ENCODE results near the gene DNAH7.
"Not testable (repeated sequence)": the region's sequence is repeated elsewhere in the genome, so short reads cannot be mapped to it uniquely, and the experiment has no call there.

The DNAH7 gene

DNA sequence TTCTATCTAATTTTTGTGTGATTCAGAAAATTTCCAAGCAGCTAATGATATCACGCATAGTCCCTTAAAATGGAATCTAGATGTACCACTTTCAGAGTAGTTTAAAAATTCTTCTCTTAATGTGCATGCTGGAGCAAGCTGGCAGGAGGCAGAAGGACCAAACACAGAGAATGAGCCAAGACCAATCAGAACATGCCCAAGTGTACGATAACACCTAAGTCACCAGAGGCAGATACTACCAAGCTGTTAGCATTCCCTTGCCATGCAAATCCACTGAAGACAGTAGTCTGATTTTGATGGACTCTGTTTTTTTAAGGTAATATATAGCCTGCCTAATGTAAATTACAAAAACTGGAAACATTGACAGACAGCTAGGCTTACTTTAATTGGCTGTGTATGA lies 109.3 kb downstream of the DNAH7 start:
- DNase-seq: no peak

DNA sequence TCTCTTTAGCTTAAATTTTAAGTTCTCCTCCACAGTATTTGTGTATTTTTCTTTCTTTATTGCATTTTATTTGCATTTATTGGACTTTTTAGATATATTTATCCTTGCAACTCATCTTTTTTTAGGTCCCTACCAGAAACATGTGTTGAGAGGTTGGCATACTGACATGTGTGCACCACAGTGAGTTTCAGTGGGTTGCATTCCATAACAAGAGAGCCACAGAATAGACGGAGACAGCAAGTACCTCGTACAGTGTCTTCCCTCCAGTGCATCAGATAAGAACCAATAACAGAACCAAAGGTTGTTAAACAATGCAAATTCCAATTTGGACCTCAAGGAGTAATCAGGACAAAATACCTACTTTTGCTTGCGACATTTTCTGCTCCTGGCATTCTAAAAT lies 111.9 kb downstream of the DNAH7 start:
- DNase-seq: no peak

DNA sequence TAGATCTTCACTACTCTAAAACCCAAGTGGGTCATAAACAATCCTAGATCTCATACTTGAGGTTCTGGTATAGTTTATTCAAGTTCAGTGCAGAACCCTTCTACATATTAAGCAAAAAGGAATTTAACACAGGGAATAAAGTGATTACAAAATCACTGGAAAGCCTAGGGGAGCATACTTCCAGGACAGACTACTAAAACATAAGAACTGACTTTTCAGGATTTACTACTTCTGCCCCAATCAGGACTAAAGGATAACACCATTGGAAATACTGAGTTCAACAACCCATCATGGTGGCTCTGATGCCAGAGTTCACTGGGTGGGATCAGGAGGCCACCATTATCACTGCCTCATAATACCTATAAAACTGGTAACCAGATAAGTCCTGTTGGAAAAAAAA lies 123.6 kb downstream of the DNAH7 start:
- no peak for DNase-seq

DNA sequence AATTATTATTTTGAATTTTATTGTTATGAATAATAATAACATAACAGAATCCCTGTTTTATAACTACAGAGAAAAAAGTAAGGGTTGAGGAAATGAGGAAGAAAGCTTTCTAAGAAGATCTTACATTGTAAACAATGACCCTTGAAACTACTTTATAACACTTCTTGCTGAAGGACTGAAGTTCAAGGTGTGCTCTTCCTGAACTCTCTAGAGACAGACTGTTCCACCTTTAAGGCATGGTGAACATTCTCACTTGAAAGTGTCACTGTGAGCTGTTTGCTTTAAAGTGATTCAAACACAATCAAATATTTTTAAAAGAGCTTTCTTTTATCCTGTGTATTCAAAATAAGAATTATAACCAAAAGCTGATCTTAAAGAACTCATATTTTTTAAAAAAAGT lies 131.5 kb downstream of the DNAH7 start:
- no peak for DNase-seq

DNA sequence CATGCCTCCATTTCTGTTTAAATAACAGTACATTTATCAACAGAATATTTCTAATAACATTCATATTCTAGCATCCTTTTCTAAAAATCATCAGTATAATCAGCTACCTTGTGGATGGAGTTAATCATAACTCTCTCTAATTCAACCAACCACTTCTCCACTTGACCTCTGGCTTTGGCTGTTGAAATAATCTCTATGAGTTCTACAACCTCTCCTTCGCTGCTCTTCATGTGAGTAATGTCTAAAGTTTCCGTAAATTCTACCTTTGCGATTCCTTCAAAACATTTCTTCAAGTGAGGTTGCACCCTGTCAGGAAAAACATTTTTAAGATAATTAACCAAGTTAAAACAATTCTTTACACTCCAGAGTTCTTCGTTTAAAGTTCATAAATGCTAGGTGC lies 134.2 kb downstream of the DNAH7 start:
- no peak for DNase-seq

DNA sequence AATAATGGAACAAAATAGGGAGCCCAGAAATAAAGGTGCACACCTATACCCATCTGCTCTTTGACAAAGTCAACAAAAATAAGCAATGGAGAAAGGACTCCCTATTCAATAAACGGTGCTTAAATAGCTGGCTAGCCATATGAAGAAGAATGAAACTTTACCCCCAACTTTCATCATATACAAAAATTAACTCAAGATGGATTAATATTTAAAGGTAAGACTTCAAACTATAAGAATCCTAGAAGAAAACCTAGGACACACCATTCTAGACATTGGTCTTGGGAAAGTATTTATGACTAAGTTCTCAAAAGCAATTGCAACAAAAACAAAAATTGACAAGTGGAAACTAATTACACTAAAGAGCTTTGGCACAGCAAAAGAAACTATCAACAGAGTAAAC lies 139.1 kb downstream of the DNAH7 start:
- DNase-seq: no peak

DNA sequence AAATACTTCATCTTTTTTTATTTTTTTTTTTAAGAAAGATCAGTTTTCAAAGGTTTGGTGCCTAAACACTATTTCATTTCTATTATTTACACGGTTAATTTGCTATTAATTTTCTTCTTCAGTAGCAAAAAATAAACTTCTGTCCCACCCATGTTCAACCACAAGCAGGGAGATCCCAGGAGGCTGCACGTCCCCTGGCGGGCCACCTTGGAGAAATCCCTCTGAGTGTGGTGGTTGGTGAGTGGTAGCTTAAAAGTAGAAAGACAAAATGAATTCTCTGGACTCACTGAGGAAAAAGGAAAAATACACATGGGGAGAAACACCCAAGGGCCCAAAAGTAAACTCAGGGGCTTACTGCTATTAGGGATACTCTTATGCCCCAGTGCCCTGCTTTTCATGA lies 143.5 kb downstream of the DNAH7 start:
- DNase-seq: no peak

DNA sequence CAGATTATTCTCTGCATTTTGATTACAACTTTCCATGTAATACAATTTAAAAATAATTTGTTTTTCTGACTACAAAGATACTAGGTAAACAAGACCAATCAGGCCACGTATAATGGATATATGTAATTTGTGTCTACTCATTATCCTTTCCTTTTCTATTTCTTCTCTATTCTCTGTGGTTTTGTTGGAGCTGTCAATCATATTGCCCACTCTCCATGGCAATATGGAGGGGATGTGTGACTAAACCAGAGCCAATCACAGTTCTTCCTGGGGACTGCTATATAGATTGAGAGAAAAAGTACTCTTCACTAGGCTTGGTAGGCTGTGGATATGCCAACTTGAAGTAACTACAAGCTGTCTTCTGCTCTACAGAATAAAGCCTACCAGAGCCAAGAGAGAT lies 144.7 kb downstream of the DNAH7 start:
- DNase-seq: no peak

DNA sequence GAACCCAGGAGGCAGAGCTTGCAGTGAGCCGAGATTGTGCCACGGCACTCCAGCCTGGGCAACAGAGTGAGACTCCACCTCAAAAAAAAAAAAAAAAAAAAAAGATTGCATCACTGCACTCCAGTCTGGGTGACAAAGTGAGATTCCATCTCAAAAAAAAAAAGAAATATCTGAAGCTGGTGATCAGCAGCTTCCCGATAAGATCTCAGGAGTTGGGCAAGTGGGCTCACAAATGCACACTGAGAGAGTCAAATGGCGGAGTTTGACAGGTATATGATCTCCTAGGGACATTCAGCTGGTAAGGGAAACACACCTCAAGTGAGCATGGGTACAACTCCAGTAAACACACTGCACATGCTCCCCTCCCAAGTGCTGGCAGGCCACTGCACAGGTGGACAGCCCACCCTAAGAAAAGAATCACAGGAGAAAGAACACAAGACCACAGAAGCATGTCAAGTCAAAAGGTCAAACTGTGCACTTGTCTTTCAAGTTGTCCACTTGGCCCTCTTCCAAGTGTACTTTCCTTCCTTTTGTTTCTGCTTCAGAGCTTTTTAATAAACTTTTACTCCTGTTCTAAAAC lies 151.5 kb downstream of the DNAH7 start:
- DNase-seq: not testable (repeated sequence)

DNA sequence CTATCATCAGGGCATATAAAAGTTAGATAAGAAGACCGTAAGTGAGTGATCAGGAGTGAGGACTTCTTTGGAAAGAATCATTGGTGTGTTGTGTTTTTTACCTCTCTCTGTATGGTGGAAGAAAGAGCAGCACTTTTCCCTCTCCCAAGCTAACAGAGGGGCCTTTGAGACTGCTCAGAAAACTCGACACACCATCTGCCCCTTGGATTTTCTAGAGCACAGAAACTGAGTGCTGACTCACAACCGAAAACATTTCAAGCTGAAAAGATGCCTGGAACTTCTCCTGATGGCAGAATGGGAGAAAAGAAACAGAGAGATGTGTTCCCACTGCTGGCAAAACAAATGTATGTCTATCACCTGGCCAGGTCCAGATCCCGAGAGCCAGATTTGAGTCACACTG lies 156.6 kb downstream of the DNAH7 start:
- no peak for DNase-seq

DNA sequence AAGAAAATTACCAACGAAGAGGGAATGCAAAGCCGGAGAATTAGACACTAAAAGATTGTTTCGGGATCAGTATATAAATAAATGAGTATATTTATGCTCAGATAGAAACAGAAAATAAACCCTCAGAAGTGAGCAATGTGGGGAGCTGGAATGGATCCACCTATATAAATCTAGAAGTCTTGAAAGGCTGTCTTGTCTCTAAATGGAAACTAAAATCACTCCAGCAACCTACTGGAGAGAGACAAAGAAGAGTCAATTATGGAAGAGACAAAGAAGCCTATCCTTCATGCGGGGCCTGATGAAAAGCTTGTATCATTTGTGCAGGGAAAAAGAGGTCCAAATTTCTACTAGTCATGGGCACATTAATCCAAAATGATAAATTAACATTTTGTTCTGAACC lies 158.1 kb downstream of the DNAH7 start:
- DNase-seq: no peak

DNA sequence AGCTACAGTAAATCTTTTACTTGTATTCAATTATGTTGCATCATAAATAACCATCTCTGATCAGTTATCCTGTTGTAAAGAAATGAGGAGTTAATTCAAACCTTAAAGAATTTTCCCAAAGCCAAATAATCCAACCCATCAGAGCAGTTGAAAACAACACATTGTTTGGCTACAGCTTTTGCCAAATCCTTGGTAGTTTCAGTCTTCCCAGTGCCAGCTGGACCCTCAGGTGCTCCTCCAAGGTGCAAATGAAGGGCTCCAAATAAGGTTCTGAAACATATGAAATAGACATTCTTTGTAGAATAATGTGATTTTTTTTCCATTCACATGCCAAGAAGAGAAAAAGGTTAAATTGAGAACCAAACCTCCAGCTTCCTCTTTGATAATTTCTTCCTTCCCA lies 158.7 kb downstream of the DNAH7 start:
- no peak for DNase-seq

DNA sequence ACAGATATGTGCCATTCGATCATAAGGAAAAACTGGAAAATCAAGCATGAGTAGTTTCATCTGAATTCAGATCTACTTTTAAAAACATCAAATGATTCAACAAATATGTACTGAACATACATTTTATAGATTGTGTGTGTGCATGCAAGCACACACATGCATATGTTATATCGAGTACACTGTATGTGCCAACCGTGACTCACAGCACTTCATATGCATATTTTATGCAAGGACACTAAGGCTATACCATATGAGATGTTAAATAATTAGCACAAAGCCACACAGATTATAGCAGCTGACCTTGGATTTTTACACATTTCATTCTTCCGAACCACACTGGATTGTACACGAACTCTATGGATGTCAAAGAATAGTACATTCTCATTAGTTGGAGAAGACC lies 161.2 kb downstream of the DNAH7 start:
- no peak for DNase-seq

DNA sequence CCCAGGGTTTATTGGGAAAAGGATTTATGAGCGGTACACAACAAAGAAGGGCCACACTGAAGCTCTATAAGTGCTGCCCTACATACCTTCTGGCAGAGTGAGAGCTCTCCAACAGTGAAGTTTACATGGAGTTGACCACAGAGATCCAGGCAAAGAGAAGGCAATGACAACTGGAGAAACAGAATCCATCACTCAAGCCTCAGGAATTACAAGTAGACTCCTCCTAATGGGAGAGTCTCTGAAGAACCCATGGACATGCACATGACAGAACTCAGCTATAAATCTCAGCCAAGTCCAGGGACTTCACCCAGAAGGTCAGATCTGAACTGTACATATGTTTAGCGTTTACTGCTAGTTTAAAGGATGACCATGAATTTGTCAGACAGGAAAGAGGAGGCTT lies 164.7 kb downstream of the DNAH7 start:
- DNase-seq: no peak

DNA sequence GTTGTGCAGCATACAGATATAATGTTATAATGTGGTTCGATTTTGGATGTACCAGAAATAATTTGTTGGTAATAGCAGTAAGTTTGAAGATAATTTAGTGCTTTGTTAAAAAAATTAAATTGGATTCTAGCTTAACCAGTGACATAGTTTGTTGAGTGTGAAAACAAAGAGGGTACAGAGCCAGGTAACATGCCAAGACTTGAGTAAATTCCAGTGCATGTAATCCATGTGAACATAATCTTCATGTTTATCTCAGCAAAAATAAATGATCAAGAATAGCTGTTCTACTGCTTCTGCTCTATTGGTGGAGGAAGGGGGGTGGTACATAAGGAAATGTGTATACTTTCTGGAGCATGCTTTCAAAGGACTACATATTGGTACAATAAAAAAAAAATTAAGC lies 165.8 kb downstream of the DNAH7 start:
- DNase-seq: no peak

DNA sequence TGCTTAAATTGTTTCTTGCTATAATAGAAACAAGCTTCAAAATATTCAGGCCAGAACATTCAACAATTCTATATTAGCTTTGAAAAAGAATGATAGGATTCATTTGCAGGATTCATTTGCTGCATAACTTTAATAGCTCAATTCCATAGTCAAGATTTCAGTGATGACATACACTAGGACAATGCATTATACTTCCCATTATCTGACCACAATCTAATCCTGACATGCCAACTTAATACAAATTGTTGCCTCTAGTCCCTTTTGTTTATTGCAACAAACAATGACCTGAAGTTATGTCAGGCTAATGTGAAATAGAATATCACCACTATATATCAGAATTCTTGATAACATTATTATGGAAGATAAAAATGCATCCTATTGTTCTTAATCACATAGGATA lies 169.4 kb downstream of the DNAH7 start:
- DNase-seq: no peak

DNA sequence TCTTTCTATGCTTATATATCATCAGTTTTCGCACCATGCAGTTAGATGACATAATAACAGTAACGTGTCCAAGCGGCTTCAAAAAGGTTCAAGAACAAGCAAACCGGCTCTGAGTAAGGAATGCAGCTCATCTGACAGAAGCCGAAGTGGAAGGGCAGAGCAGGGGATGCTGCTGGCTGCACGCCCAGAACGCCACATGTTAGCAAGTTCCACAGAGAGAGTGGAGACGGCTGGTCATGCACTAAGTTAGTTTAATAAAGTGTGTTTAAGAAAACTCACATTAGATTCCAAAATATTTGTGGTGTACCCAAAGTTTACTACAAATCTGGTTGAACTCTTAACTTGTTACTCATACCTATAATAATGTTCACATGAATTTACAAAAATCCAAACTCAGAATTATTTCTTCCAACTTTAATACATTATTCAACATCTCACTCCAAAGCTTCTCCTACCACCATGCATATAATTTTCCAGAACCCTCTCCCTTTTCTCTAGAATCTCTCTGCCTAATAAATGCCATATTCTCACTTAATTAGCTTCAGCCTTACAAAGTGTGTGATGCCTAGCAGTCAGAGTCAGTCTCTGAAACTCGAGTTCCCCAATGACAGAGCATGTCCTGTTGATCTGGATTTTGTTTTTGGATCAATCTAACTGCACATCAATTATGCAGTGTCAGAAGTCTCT lies 170.0 kb downstream of the DNAH7 start:
- no peak for DNase-seq

DNA sequence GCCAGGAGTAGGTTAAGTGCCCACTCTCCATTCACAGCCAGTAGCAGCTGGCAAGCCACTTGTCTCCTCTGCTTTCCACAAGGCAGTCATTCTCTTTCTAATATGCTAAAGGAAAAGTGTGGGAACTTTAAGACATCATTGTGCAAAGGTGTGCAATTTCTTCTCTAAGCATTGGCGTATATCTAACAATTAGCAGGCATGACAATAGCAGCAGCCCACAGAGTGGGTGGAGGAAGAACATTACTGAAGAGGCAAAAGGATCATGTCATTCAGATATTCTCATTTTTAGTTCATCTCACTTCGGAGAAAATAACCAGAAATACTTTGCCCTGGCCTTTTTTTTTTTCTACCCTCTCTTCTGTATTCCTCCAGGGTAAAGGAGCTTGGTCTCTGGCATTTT lies 177.6 kb downstream of the DNAH7 start:
- DNase-seq: no peak

DNA sequence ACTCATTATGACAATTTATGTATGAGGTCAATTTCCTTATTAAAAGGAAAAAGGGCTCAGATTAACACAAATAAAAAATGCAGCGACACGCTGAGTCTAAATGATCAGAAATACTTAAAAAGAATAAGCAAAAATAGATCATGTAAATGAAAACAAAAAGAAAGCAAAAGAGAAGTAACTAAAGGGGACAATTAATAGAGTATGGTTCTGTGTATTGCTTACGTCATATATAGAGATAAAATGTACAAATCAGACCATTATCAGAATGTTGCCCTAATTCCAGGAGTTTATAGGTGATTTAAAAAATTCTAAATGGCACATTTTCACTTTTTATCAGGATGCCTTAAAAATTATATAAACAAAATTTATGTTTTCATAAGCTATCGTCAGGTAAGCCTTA lies 189.5 kb downstream of the DNAH7 start:
- DNase-seq: no peak

DNA sequence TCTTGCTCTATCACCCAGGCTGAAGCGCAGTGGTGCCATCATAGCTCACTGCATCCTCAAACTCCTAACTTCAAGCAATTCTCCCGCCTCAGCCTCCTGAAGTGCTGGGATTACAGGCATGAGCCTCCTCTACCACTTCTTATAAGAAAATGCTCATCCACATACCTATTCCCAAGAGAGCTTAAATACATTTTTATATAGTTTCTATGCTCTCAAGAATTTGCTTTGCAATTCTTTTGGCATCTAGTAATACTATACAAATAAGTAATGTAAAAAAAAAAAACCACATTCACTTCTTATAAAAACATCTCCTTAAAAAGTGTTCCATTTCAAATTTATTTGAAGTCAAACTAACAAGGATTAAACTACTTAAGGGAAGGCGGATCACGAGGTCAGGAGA lies 197.3 kb downstream of the DNAH7 start:
- no peak for DNase-seq

DNA sequence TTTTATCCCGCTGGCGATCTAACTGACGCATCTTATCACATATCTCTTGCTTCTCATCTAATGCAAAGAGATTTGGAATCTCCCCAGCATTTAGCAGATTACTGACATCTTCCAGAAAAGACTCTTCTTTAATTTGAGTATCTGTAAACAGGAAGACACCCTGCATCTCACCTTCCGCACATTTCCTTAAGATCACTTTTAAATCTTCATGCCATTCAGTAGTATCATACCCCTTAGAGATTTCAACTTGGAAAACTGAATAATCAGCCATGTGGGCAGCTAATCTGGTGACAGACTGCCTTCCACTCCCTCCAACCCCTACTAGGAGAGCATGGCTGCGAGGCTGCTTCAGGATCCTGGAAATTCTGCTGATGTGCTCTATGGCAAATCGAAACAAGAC lies 204.3 kb downstream of the DNAH7 start:
- DNase-seq: no peak

DNA sequence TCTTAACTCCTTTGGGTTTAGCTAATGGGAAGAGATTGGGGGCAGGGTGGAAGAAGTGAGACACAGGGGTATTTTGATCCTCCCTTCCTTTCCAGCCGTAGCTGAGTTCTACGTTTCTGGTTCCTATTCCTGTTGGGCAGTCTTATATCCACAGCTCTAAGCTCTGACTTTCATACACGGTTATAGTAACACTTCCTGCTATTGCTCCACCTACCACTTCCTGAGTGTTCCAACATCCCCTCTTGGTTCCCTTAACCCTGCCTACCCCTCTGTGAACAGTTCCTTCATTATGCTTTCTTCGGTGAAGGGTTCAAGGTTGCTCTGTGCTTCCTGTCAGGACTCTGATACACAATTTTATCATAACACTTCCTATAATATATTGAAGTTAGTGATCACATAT lies 205.1 kb downstream of the DNAH7 start:
- no peak for DNase-seq

DNA sequence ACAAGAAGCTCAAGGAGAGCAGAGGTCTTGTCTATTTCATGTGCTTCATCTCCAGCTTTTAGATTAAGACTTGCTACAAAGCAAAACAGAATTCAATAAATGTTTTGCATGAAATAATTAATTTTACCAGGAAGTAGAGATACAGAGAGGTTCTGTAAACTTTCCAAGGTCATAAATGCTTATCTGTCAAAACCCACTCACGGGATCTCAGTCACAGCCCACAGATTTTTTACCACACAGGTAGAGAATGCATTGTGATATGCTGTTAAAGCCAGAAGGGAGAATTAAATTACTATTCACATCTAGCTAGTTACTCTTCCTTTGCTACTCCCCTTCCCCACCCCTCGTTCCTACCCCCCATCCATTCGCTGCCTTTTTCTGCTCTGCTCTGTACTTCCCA lies 205.5 kb downstream of the DNAH7 start:
- DNase-seq: no peak

DNA sequence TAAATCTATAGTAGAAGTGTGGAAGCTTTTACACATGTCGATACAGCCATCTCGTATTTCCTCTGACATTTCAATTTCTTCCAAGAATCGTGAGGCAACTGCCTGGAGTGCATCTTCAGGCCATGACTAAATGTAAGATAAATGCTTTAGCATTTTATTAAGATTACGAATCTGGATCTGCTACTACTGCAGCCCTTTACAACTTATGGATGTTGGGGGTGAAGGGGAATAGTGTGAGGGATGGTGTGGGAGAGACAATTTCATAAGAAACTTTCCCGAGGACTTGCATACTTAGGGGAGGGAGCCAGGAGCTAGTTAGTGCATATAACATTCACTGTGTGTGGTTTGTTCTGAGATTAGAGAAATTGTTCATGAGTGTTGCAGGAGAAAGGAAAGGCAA lies 206.8 kb downstream of the DNAH7 start:
- no peak for DNase-seq

DNA sequence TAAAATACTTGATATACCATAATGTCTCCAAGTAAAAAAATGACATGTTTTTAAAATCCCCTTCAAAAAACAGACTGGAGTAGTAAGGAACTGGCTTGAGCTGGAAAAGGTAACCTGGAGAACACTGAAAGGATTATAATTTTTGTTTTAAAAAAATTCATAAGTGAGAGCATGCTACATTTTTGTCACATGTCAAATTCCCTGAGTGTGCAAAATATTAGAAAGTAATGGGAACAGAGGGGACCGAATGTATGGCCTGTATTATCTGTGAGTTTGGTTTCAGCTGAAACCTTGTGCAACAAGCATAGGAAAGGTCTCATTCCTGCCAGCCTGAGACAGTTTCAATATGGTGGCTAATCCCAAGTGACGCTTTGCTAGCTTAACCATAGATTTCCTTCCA lies 209.1 kb downstream of the DNAH7 start:
- DNase-seq: no peak

Measured in stimulated activated CD4-positive, alpha-beta T cell treated with anti-CD3 and anti-CD28 coated beads, Interleukin-4, amount 100 ng/mL, for 4 hours (primary cell).